NOMO-1 treated with DMSO at 0.1 percent for 48 hours (cell line): ENCODE data around the gene PODN.

Source experiments
- DNase-seq: peaks from one replicate; lab custom pipeline; 2025; ENCODE audit not compliant: unreplicated experiment; lab: John Stamatoyannopoulos, UW

The PODN gene, protein sequence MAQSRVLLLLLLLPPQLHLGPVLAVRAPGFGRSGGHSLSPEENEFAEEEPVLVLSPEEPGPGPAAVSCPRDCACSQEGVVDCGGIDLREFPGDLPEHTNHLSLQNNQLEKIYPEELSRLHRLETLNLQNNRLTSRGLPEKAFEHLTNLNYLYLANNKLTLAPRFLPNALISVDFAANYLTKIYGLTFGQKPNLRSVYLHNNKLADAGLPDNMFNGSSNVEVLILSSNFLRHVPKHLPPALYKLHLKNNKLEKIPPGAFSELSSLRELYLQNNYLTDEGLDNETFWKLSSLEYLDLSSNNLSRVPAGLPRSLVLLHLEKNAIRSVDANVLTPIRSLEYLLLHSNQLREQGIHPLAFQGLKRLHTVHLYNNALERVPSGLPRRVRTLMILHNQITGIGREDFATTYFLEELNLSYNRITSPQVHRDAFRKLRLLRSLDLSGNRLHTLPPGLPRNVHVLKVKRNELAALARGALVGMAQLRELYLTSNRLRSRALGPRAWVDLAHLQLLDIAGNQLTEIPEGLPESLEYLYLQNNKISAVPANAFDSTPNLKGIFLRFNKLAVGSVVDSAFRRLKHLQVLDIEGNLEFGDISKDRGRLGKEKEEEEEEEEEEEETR

DNA sequence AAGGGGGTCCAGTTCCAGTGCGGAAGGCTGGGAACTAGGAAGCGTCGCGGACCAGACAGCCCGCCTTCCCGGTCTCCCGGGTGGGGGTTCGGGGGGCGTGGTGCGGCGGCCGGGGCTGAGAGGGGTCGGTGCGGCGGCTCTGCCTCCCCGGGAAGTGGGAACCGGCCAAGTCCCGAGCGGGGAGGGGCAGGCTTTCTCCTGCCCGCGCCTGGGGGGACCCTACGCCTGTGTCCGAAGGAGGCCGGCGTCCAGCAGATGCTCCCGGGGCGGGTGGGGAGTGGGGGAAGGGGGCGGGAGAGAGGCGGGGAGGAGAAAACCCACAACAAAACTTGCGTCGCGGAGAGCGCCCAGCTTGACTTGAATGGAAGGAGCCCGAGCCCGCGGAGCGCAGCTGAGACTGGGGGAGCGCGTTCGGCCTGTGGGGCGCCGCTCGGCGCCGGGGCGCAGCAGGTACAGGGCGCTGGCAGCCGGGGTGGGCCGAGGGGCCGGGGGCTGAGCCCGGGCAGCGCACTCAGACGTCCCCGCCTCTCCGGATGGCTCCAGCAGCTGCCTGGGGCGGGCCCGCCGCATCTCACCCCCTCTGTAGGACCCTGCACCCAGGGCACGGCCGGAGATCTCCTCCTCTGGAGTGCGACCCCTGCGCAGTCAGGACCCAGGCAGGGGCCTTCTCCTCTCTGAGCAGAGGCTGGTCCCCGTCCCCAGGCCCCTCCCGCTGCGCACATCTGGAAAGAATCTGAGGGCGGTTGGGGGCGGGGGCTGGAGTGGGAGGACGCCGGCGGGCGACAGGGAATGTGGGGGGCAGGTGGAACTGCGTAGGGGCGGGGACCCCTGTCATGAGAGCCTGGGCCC lies at the start of gene PODN:
TSS of gene PODN (plus strand) at position 355 of the 849 bp plus-strand sequence. CDS start 7,643 bp downstream, outside the sequence.
- no peak for DNase-seq

DNA sequence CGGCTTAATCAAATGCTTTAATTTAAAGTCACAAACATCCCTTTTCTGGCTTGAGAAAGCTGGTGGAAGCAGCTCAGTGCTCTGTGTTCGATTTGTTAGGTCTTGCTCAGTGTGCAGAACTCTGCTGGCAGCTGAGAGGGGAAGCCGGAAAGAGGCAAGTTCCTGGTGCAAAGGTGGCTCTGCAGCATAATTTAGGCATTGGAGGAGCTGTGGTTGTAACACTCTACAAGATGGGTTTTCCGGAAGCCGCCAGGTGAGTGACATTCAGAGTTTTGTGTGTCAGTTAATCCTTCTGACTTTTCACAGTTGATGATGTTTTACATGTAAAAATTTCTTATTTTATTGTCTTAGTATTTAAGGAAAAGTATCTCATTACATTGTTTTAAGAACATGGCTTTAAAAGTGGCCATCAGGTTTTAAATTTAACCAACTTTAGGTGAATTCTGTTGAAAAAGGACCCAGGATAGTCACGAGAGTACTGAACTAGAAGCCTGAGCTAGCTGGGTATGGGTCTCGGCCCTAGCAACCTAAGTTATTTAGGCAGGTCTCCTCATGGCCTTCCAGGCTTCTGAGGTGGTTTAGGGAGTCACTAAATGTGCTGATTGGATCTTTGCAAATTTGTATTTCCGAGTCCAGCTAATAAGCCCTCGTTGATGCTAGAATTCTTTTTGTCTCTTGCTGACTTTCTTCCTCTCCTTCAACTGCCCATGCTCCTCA lies 47.1 kb upstream of the PODN start:
- peak; percentile 96 for DNase-seq

DNA sequence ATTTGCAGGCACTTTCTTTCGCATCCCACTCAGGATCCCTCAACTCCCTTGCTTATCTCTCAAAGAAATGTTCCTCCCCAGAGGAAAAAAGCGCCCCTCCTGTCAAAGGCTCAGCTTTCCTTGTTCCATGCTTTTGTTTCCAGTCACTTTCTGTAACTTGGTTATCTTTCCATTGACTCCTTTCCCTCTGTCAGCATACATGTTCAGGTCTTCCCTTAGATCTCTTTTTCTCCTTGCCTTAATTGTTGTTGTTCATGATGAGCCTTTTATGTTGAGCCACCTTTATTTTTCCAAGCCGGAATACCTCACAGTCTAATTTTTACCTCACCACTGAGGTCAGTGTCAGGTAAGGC lies 46.5 kb upstream of the PODN start:
- DNase-seq, result peak; percentile 1

- DNase-seq, result no peak
These were observed 45.3 kb upstream of the PODN start for GRCh38 chr1:53016705-53017104.

DNA sequence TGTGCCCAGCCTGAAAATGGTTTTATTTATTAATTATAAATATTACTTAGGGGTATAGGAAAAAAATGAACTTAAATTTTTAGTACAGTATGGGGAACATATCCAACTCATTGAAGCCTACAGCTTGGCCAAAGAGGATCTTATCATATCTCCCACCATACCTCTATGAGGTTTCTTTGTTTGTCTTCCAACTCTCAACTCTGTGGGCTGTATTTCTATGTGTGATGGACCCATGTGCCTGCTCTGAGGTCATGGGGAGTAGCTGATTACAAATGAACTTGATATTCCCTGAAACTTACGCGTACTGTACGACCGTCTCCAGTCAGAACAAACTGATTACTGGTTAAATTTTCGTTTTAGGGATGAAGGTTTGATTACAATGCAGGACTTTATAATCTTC lies 41.4 kb upstream of the PODN start:
- DNase-seq, result no peak

GRCh38 chr1:53022179-53022578 lies 39.8 kb upstream of the PODN start:
- no peak for DNase-seq

GRCh38 chr1:53023546-53023945 lies 38.5 kb upstream of the PODN start:
- no peak for DNase-seq

- peak; percentile 49 for DNase-seq
These were observed 37.9 kb upstream of the PODN start for GRCh38 chr1:53024117-53024516.

DNA sequence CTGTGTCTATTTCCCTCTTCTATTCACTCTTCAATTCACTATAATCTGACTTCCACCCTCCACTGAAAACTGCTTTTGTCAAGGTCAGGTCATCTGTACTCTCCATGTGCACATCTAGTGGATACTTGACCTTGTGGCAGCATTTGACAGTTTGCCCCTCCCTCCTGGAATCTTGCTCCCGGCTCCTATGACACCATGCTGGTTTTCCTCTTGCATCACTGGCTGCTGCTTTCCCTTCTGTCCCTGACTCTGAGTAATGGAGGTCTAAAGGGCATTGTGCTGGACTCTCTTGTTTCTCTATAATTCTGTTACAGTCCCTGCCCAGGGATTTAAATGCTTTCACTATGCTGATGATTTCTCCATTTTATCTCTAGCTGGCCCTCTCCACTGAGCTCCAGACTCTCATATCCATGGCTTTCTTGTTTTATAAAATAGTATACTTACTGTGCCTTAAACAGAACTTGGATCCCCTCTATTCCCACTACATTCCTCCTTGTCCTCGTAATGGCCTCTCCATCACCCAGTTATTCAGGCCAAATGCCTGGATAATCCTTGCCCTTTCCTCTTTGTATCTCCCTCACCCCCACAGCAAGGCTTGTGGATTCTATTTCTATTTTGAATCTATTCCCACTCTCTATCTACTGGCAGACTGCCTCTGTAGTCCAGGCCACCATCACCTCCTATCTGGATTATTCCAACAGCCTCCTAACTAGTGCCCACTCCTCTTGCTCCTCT lies 36.8 kb upstream of the PODN start:
- peak; percentile 41 for DNase-seq

DNA sequence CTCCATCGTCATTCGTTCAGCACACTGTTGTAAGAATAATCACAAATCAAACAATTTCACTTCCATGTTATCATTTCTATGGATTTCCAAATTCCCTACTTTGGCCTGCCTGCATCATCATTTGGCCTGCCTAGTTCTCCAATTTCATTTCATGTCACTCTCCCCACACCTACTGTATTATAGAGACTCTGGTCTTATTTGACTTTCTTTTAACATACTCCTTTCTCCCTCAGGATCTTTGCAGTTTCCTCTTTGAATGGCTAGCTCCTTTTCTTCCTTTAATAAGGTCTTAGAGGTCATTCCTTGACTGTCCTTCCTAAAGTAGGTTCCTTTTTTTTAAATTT lies 36.3 kb upstream of the PODN start:
- no peak for DNase-seq

DNA sequence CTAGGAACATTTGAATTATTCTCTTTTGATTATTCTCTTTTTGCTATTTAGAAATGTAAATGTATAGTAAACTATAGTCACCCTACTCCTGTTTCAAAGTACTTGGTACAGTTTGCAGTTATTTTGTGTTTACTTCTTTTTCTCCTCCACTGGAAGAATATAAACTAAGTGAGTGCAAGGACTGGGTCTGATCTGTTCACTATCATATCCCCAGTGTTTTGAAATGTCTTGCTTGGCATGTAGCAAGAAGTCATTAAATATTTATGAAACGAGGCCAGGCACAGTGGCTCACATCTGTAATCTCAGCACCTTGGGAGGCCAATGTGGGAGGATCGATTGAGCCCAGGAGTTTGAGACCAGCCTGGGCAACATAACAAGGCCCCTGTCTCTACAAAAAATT lies 35.8 kb upstream of the PODN start:
- no peak for DNase-seq

DNA sequence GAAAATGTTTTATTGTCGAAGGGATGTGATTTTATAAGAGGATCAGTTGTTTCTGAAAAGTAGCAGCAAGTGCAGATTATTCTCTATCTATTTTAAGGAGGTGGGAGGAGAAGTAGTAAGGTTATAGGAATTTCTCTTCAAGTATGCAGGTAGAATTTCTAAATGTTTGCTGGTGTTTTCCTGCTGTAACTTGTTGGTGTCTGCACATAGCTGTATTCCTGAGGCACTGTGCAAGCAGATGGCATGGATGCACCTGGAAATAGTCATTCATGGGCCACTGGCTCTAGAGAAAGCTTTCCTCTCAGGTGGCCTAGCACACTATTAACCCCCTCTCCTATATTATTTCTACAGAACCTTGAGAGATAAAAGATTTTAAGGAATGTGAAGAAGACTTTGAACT lies 30.3 kb upstream of the PODN start:
- DNase-seq, result no peak

GRCh38 chr1:53037159-53037558 lies 24.9 kb upstream of the PODN start:
- no peak for DNase-seq

GRCh38 chr1:53038566-53038965 lies 23.4 kb upstream of the PODN start:
- DNase-seq, result no peak

GRCh38 chr1:53043271-53043670 lies 18.7 kb upstream of the PODN start:
- no peak for DNase-seq

- DNase-seq, result no peak
These were observed 17.1 kb upstream of the PODN start for GRCh38 chr1:53044926-53045325.

DNA sequence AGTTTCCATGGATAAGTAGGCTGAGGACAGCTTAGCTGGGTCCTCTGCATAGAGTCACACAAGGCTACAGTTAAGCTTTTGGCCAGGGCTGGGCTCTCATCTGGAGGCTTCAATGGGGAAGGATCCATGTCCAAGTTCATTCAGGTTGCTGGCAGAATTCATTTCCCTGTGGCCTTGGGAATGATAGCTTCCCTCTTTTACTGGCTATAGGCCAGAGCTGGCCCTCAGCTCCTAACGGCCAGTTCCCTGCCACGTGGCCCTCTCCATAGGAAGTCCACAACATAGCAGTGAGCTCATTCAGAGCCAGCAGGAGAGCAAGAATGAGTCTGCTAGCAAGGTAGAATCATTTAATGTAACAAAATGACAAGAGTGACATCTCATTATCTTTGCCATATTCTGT lies 15.1 kb upstream of the PODN start:
- no peak for DNase-seq

GRCh38 chr1:53047737-53048736 lies 14.0 kb upstream of the PODN start:
- no peak for DNase-seq

GRCh38 chr1:53048960-53049573 lies 12.9 kb upstream of the PODN start:
- no peak for DNase-seq
